Tibial nerve (tissue), 4 donors: Measurements from ENCODE around the gene GLS. TPM values are rescaled to one million over a fixed set of nuclear protein-coding genes. Genes with fewer than 3 reads are reported as not detected.

Source experiments
- DNase-seq, 2 donors: peaks; one replicate each; pipeline ENCODE4 v3.0.0-alpha.2; 2019; ENCODE audit warnings: low spot score in 2 of 2
- H3K27ac ChIP-seq, 4 donors: fragments of 200-600 bp; sonication (generic) in 3 of 4; one replicate each; pipeline ENCODE4 v1.5.1; 2017 to 2019; ENCODE audit warnings: mild to moderate bottlenecking in 1 of 4
- H3K27me3 ChIP-seq, 2 donors: fragments of 200-600 bp; sonication (generic) in 1 of 2; one replicate each; pipeline versions ENCODE4 v1.5.1 to v1.6.0; 2017 to 2019
- H3K36me3 ChIP-seq, 3 donors: fragments of 200-600 bp; sonication (generic); one replicate each; pipeline ENCODE4 v1.5.1; 2018 to 2019
- H3K4me1 ChIP-seq, 4 donors: fragments of 200-600 bp; sonication (generic) in 3 of 4; one replicate each; pipeline ENCODE4 v1.5.1; 2017 to 2019
- H3K4me3 ChIP-seq, 4 donors: fragments of 200-600 bp; sonication (generic) in 3 of 4; one replicate each; pipeline ENCODE4 v1.5.1; 2017 to 2019; ENCODE audit warnings: mild to moderate bottlenecking in 1 of 4, moderate library complexity in 1 of 4
- H3K9me3 ChIP-seq, 4 donors: fragments of 200-600 bp; sonication (generic) in 3 of 4; one replicate each; pipeline ENCODE4 v1.5.1; 2017 to 2019
- CTCF ChIP-seq, 5 experiments: fragments of 200-600 bp in 3 of 5; fragments of 450-650 bp in 2 of 5; sonication (generic) in 3 of 5; IDR thresholded peaks; one replicate each; pipeline ENCODE4 v1.5.1; 2016 to 2019; ENCODE audit warnings: antibody characterized with exemption in 5 of 5, mild to moderate bottlenecking in 3 of 5, moderate library complexity in 2 of 5
- EP300 ChIP-seq, 2 donors: sonication (generic); formaldehyde crosslinking; IDR thresholded peaks; one replicate each; pipeline ENCODE4 v1.6.1; 2017; ENCODE audit warnings: antibody characterized with exemption in 2 of 2, mild to moderate bottlenecking in 1 of 2
- POLR2A ChIP-seq, 2 donors: fragments of 450-650 bp; IDR thresholded peaks; one replicate each; pipeline ENCODE4 v1.6.1; 2017; ENCODE audit warnings: antibody characterized with exemption in 2 of 2, mild to moderate bottlenecking in 2 of 2, moderate library complexity in 2 of 2
- WGBS, 2 donors: methylation state at CpG; one replicate each; pipeline ENCODE4 v1.1.5; 2018; 5-methylcytosine and 5-hydroxymethylcytosine counted together
- total RNA-seq, 4 donors: library from RNA; depleted of rRNA; stranded (reverse); fragments of >200 nt; gene quantifications; one replicate each; pipeline ENCODE4 v1.1.0, GENCODE V29; 2016

The GLS gene
- total RNA-seq, 4 donors from 2014 or later: 106 to 164 (median 145) TPM

DNA sequence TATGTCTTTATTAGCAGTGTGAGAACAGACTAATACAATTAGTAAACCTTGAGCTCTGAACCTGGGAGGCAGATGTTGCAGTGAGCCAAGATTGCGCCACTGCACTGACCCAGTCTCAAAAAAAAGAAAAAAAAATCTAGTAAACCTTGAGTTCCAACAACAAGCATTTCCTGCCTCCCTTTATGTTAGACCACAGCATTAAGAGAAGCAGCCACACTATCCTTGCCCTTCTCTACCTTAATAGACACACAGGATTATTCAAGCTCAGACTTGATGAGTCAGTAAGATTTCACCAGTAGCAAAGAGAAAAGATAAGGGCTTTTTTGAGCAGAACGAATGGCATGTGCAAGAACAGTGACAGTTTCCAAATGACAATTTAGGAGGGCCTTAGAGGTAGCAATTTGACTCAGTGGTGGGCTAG, 18.0 kb upstream of the GLS start:
- no peaks in the 10 kb centered on the region for H3K27me3 ChIP-seq
- H3K36me3 ChIP-seq: no peaks in the 10 kb centered on the region
- 85 to 86% methylated on average over 2 of the region's 2 CpGs for WGBS, 2 donors
- no peak for DNase-seq
- H3K9me3 ChIP-seq: no peaks in the 10 kb centered on the region
- no peak overlapping the region for H3K27ac ChIP-seq
- H3K4me3 ChIP-seq: no peak overlapping the region
- TF ChIP-seq POLR2A (IDR thresholded peaks at IDR 0.05) (no peak), EP300 (IDR thresholded peaks at IDR 0.05) (no peak), CTCF (IDR thresholded peaks at IDR 0.05) (no peak)
- H3K4me1 ChIP-seq: peaks cover 0 to 22% (median 0%) of the 10 kb centered on the region in 4 donors

GRCh38 chr2:190863946-190864345, 16.7 kb upstream of the GLS start:
- H3K4me3 ChIP-seq: no peak overlapping the region
- DNase-seq: no peak
- TF ChIP-seq CTCF (IDR thresholded peaks at IDR 0.05): no peak
- no peak for TF ChIP-seq POLR2A (IDR thresholded peaks at IDR 0.05)
- no peak for TF ChIP-seq EP300 (IDR thresholded peaks at IDR 0.05)
- WGBS, 2 donors: 65 to 70% methylated on average over 3 of the region's 3 CpGs
- H3K27me3 ChIP-seq: no peaks in the 10 kb centered on the region
- peaks cover 0 to 3% (median 0%) of the 10 kb centered on the region in 4 donors for H3K9me3 ChIP-seq
- peak overlapping the region in 1 of 4 donors; percentile 45 for H3K27ac ChIP-seq
- no peaks in the 10 kb centered on the region for H3K36me3 ChIP-seq
- H3K4me1 ChIP-seq: peaks cover 0 to 22% (median 0%) of the 10 kb centered on the region in 4 donors

DNA sequence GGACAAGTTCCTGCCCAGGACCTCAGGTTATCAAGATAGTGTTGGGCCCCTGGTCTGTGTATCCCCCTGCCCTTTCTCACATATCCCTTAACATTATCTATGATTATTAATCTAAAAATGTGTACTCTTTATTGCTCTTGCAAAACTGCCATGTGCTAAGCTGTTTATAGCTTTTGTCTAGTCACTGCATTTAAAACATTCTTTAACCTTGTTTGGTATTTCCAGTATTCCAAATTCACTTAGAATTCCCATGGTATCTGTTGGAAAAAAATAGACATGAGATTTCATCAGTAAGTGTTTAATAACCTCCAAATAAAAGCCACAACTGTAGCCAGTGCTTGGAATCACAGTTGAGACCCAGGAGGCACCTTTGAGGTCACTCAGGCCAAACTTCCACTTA, 16.2 kb upstream of the GLS start:
- H3K36me3 ChIP-seq: no peaks in the 10 kb centered on the region
- H3K4me3 ChIP-seq: no peak overlapping the region
- H3K4me1 ChIP-seq: peaks cover 0 to 19% (median 0%) of the 10 kb centered on the region in 4 donors
- no peaks in the 10 kb centered on the region for H3K27me3 ChIP-seq
- peak overlapping the region in 1 of 4 donors; percentile 66 for H3K27ac ChIP-seq
- H3K9me3 ChIP-seq: peaks cover 0 to 3% (median 0%) of the 10 kb centered on the region in 4 donors
- DNase-seq: no peak
- no peak for TF ChIP-seq POLR2A (IDR thresholded peaks at IDR 0.05)
- no peak for TF ChIP-seq EP300 (IDR thresholded peaks at IDR 0.05)
- no peak for TF ChIP-seq CTCF (IDR thresholded peaks at IDR 0.05)

DNA sequence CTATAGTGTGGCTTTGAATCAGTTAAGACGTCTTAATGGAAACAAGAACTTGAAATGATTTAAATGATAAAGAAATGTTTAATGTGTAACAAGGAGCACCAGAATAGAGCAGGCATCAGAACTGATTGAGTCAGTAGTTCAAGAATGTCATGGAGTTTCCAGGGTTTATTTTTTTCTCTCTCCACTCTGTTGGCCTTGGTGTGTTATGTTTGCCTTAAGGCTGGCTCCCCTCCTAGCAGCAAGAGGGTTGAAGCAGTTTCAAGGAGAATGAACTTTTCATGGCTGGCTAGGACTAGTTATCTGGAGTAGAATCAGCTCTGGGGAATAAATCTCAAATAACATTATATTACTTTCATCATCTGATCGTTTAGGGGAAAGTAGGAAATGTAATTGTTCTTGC, 13.4 kb upstream of the GLS start:
- DNase-seq: no peak
- 49 to 54% methylated on average over 2 of the region's 2 CpGs for WGBS, 2 donors
- Histone ChIP-seq H3K4me1 (peaks cover 0 to 8% (median 0%) of the 10 kb centered on the region in 4 donors), H3K27ac (no peak overlapping the region), H3K36me3 (no peaks in the 10 kb centered on the region), H3K9me3 (peaks cover 0 to 3% (median 0%) of the 10 kb centered on the region in 4 donors), H3K27me3 (no peaks in the 10 kb centered on the region), H3K4me3 (no peak overlapping the region)
- TF ChIP-seq POLR2A (IDR thresholded peaks at IDR 0.05) (no peak), CTCF (IDR thresholded peaks at IDR 0.05) (no peak), EP300 (IDR thresholded peaks at IDR 0.05) (no peak)

DNA sequence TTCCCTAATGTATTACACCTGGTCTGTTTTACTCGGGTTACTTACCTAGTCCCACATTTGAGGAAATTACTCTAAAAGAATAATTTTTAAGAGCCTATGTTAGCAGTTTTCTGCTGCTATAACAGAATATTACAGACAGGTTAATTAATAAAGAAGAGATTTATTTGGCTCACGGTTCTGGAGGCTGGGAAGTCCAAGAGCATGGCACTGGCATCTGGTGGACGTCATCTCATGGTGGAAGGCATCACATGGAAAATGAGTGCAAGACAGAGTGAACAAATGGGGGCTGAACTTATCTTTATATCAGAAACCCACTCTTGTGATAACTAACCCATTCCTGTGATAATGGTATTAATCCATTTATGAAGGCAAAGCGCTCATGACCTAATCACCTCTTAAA, 12.8 kb upstream of the GLS start:
- no peak overlapping the region for H3K4me3 ChIP-seq
- H3K4me1 ChIP-seq: peaks cover 0 to 8% (median 0%) of the 10 kb centered on the region in 4 donors
- H3K36me3 ChIP-seq: no peaks in the 10 kb centered on the region
- no peak for DNase-seq
- no peaks in the 10 kb centered on the region for H3K27me3 ChIP-seq
- TF ChIP-seq EP300 (IDR thresholded peaks at IDR 0.05): no peak
- no peak for TF ChIP-seq POLR2A (IDR thresholded peaks at IDR 0.05)
- no peak for TF ChIP-seq CTCF (IDR thresholded peaks at IDR 0.05)
- peaks cover 0 to 3% (median 0%) of the 10 kb centered on the region in 4 donors for H3K9me3 ChIP-seq
- 74 to 84% methylated on average over 4 of the region's 4 CpGs for WGBS, 2 donors
- H3K27ac ChIP-seq: no peak overlapping the region
